ENCODE data around the gene PTCH2. TPM values are rescaled to one million over a fixed set of nuclear protein-coding genes. Genes with fewer than 3 reads are reported as not detected.
A peak's percentile ranks its signal among the peaks of the same experiment; 100 is the strongest.
"Not testable (repeated sequence)": the region's sequence is repeated elsewhere in the genome, so short reads cannot be mapped to it uniquely, and the experiment has no call there.

The PTCH2 gene
- total RNA-seq, 1 donor from 2014 or later: 0.51 TPM

DNA sequence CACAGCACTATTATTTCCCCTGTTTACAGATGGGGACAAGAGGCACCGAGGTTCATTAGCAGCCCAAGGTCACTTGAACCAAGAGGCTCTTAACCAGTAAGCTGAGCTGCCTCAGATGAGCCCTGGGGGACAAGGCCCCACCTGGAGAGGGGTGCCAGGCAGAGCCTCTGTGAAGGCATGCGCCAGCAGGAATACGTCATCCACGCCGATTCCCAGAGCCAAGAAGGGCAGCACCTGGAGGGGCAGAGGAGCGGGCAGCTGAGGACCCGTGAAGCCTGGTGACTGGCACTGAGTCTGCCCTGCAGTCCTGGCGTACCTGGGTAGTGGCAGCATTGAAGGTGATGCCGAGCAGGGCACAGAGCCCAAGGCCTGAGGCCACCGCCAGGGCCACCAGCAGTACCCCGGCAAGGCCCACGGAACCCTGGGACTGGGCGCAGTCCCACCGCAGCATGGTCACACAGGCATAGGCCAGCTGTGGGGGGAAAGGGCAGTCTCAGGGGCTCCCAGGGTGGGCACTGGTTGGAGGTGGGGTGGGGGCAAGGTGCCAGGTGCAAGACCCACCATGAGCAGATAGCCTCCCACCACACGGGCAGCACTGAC is 14.1 kb downstream of the PTCH2 start:
- Mint-ChIP-seq H3K9me3 (ENCODE audit: unreplicated experiment) (no peaks in the 10 kb centered on the region), H3K4me3 (ENCODE audit: unreplicated experiment) (no peak overlapping the region), H3K36me3 (ENCODE audit: low read depth, unreplicated experiment) (no peaks in the 10 kb centered on the region), H3K4me1 (ENCODE audit: unreplicated experiment) (peaks cover 18% of the 10 kb centered on the region), H3K27ac (ENCODE audit: unreplicated experiment) (no peak overlapping the region), H3K27me3 (ENCODE audit: unreplicated experiment) (peaks cover 5% of the 10 kb centered on the region)
- TF ChIP-seq, protein P1, sequence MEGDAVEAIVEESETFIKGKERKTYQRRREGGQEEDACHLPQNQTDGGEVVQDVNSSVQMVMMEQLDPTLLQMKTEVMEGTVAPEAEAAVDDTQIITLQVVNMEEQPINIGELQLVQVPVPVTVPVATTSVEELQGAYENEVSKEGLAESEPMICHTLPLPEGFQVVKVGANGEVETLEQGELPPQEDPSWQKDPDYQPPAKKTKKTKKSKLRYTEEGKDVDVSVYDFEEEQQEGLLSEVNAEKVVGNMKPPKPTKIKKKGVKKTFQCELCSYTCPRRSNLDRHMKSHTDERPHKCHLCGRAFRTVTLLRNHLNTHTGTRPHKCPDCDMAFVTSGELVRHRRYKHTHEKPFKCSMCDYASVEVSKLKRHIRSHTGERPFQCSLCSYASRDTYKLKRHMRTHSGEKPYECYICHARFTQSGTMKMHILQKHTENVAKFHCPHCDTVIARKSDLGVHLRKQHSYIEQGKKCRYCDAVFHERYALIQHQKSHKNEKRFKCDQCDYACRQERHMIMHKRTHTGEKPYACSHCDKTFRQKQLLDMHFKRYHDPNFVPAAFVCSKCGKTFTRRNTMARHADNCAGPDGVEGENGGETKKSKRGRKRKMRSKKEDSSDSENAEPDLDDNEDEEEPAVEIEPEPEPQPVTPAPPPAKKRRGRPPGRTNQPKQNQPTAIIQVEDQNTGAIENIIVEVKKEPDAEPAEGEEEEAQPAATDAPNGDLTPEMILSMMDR (IDR thresholded peaks at IDR 0.05; ENCODE audit: unreplicated experiment): no peak
- no peak for DNase-seq (ENCODE audit: low spot score)

DNA sequence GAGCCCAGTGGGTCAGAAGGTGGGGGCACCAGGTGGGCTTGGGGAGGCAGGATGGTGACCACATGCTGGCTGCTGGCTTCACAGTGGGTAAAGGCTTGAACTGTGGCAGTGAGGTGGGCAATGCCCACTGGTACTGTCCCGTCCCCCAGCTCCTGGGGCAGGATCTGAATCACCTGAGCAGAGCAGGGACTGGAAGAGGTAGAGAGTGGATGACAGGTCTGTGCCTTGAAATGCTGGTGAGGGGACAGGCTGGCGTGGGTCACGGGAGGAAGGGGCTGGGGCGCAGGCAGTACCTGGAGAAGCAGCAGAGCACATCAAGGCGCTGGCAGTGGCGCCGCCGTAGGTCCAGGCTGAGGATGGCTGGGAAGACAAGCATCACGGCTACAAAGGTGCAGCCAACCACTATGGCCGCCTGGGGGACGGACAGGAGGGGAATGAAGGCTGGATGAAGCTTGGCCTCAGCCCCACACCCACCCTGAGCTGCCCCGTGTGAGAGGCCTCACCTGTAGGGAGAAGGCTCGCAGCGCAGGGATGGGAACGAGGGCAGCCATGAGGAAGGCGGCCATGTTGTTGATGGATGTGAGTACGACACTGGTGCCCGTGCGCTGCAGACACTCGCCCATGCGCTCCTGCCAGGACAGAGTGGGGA is 14.9 kb downstream of the PTCH2 start:
- Mint-ChIP-seq H3K27me3 (ENCODE audit: unreplicated experiment) (peaks cover 5% of the 10 kb centered on the region), H3K9me3 (ENCODE audit: unreplicated experiment) (no peaks in the 10 kb centered on the region), H3K36me3 (ENCODE audit: low read depth, unreplicated experiment) (no peaks in the 10 kb centered on the region), H3K27ac (ENCODE audit: unreplicated experiment) (peak overlapping the region; percentile 42), H3K4me1 (ENCODE audit: unreplicated experiment) (peaks cover 15% of the 10 kb centered on the region), H3K4me3 (ENCODE audit: unreplicated experiment) (no peak overlapping the region)
- TF ChIP-seq, protein P1 (IDR thresholded peaks at IDR 0.05; ENCODE audit: unreplicated experiment): no peak
- no peak for DNase-seq (ENCODE audit: low spot score)

DNA sequence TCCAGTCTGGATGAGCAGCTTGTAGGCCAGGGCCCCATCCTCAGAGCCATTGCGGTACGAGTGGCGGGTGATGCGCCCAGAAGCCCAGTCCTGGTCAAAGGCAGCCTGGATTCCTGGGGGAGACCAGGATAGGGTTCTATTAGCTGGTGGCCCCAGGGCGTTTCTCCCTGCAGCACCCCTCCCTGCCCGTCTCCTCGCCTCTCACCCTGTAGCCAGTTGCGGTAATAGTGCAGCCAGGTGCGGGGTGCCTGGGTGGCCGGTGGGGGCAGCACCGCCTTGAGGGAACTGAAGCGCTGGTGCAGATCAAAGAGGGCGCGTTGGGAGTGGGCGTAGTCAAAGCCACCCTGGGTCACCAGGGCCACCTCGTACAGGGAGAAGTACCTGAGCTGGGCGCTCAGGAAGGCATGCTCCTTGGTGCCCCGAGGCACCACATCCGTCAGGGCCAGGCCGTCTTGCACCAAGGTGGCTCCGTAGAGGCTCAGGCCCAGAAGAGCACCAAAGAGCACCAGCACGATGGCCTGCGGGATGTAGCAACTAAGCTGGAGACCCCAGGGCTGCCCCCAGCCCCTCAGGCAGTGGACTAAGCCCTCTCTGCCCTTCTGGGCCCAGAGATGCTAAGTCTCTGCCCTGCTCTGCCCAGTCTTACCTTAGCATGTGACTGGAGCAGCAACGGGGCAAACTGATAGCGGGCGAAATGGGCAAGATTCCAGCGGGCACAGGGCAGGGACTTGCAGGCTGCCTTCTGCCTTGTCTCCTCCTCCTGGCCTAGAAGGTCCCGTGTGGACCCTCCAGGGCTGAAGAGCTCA is 15.7 kb downstream of the PTCH2 start:
- no peaks in the 10 kb centered on the region for H3K9me3 Mint-ChIP-seq (ENCODE audit: unreplicated experiment)
- H3K27me3 Mint-ChIP-seq (ENCODE audit: unreplicated experiment): peaks cover 5% of the 10 kb centered on the region
- TF ChIP-seq, protein P1 (IDR thresholded peaks at IDR 0.05; ENCODE audit: unreplicated experiment): no peak
- H3K27ac Mint-ChIP-seq (ENCODE audit: unreplicated experiment): no peak overlapping the region
- H3K4me3 Mint-ChIP-seq (ENCODE audit: unreplicated experiment): no peak overlapping the region
- no peak for DNase-seq (ENCODE audit: low spot score)
- H3K4me1 Mint-ChIP-seq (ENCODE audit: unreplicated experiment): peaks cover 13% of the 10 kb centered on the region
- no peaks in the 10 kb centered on the region for H3K36me3 Mint-ChIP-seq (ENCODE audit: low read depth, unreplicated experiment)

DNA sequence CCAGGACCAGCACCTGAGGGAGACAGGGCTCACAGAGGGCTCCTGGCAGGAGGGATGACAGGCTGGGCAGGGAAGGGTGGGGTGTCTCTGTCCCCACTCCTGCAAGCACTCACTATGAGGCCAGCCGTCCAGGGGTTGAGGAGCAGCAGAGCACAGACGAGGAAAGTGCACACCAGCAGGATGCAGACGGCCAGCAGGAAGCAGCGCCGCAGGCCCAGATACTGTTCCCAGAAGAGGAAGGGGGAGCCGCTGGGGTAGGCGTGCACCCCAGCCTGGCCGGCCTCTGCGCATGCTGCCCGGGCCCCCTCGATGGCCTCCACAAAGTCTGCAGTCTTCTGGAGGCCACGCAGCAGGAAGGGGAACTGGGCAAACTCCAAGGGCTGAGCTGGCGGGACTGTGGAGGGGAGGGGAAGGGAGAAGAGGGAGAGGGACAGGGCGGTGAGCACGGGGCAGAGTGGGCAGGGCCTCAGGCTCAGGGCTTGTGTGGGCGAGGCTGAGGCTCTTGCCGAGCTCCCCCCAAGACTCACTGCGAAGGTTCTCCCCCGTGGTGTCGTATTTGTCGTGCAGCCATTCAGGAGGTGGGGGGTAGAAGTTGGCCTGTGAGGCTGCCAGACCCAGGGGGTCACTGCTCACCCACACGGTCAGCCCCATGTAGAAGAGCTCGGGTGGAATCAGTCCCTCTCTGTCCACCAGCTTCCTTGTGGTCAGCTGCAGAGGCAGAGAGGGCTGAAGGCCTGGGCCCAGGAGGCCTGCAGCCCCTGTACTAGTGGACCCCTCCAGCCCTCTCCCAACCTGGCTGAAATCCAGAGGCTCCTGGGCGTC is 16.5 kb downstream of the PTCH2 start:
- H3K27me3 Mint-ChIP-seq (ENCODE audit: unreplicated experiment): peaks cover 9% of the 10 kb centered on the region
- DNase-seq (ENCODE audit: low spot score): peak; percentile 10
- no peaks in the 10 kb centered on the region for H3K9me3 Mint-ChIP-seq (ENCODE audit: unreplicated experiment)
- H3K4me1 Mint-ChIP-seq (ENCODE audit: unreplicated experiment): peaks cover 13% of the 10 kb centered on the region
- H3K27ac Mint-ChIP-seq (ENCODE audit: unreplicated experiment): no peak overlapping the region
- H3K36me3 Mint-ChIP-seq (ENCODE audit: low read depth, unreplicated experiment): no peaks in the 10 kb centered on the region
- TF ChIP-seq, protein P1 (IDR thresholded peaks at IDR 0.05; ENCODE audit: unreplicated experiment): no peak
- H3K4me3 Mint-ChIP-seq (ENCODE audit: unreplicated experiment): no peak overlapping the region

DNA sequence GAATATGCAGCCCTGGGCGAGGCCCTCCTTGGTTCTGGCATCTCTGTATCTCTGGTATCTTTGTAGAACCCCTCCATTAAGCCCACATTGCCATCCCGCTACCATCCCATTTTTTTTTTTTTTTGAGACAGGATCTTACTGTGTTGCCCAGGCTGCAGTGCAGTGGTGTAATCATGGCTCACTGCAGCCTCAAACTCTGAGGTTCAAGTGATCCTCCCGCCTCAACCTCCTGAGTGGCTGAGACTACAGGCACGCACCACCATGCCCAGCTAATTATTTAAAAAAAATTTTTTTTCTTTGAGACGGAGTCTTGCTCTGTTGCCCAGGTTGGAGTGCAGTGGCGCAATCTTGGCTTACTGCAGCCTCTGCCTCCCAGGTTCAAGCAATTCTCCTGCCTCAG is 18.7 kb downstream of the PTCH2 start:
- H3K27me3 Mint-ChIP-seq (ENCODE audit: unreplicated experiment); DNase-seq (ENCODE audit: low spot score); H3K4me3 Mint-ChIP-seq (ENCODE audit: unreplicated experiment); H3K9me3 Mint-ChIP-seq (ENCODE audit: unreplicated experiment); H3K27ac Mint-ChIP-seq (ENCODE audit: unreplicated experiment); H3K36me3 Mint-ChIP-seq (ENCODE audit: low read depth, unreplicated experiment): not testable (repeated sequence)
- H3K4me1 Mint-ChIP-seq (ENCODE audit: unreplicated experiment): peaks cover 13% of the 10 kb centered on the region

All from endothelial cell (in vitro differentiated cells).